GM18870 (cell line): ENCODE measurements around the gene KIAA0930.

Source experiments
- ATAC-seq: cut with Tn5 transposase; IDR thresholded peaks from one replicate; pipeline ENCODE4 v1.9.1; 2021; ENCODE audit warnings: moderate library complexity; ENCODE audit not compliant: unreplicated experiment

KIAA0930 gene

DNA sequence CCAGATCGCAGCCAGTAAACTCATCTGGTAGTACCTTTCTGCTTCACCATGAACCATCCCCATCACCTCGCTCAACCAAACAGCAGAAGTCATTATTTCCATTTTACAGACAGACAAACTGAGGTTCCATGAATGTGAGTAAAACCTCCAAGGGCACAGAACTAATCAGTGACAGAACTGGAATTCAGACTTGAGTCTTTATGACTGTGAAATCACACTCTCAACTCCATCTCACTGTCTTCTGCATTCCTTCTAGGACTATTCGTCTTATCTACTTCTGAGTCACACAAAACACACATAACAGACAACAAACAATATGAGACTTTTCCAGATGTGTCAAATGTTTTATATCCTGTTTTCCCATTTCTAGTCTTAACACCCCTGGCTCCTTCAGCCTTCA lies 86.3 kb downstream of the KIAA0930 start:
- ATAC-seq, result no peak

DNA sequence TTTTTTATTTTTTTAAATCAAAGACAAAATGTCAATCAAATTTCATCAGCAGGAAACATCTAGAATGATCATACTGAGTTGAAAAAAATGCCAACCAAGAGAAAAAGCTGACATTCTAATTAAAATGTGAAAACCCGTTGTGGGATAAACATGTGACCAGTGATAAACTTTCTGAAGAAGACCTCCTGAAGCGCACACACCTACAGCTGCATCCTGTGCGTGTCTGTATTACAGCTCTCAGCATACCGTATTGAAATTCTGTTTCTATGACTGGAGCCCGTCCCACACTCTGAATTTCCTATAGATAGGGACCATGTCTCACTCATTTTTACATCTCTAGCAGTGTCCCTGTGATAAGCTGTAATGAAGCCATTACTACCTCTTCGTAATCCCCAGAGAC lies 89.2 kb downstream of the KIAA0930 start:
- ATAC-seq, result no peak

DNA sequence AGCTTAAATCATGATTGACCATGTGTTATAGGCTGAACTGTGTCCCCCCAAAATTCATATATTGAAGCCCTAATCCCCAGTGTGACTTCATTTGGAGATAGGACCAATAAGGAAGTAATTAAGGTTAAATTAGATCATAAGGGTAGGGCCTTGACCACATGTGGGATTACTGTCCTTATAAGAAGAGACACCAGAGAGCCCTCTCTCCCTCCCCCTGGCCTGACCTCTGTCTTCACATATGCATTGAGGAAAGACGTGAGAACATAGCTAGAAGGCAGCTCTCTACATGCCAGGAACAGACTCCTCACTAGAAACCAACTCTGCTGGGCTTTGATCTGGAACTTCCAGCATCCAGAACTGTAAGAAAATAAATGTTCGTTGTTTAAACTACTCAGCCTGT lies 90.6 kb downstream of the KIAA0930 start:
- ATAC-seq, result no peak

DNA sequence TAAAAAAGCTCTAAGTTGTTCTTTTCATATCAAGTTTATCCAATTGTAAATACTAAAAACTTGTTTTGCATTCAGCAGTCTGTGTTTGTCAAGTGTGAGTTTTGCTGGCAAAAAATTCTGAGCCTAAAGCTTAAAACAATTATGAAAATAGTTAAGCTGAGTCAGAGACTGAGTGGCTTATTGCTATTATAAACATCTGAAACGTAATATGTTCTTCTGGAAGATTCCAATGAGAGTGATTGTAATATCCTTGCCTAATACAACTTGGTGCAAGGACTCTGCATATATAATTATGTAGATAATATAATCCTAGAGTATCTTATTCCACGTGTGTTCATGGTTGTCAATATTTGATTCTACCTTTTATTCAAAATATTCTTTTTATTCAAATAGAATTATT lies 91.0 kb downstream of the KIAA0930 start:
- ATAC-seq, result no peak

DNA sequence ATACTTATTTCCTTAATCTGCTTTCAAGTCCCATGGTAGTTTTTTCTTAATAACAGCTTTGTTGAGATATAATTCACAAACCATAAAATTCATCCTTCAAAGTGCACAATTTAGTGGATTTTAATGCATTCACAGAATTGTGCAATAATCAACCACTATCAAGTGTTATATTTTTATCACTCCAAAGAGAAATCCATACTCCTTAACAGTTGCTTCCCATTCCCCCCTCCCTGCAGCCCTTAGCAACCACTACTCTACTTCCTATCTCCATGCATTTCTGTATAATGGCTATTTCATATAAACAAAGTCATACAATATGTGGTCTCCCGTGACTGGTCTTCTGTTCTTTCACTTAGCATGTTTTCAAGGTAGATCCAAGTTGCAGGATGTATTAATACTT lies 95.8 kb downstream of the KIAA0930 start:
- ATAC-seq, result no peak

DNA sequence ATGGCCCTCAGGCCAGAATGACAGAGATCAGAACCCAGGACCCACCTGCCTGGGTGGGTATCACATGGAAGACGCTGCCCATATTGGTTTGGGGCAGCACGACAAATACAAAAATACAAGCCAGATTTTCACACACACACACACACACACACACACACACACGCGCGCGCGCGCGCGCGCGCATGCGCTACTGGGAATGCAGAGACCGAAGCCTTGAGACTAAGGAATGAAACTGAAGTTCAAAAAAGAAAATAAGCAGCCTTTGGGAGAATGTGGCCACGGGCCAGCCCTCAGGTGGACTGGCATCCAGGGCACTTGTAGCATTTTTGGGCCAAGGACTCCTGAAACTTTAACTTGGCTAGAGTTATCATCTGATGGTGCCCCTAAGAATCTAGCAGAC lies 98.3 kb downstream of the KIAA0930 start:
- no peak for ATAC-seq
